SK-N-SH treated with all-trans-retinoic acid at 6 μM for 48 hours (cell line): Measurements from ENCODE around the gene SYNRG.

Experiments
- ATAC-seq: fragments of 200-7000 bp; cut with Tn5 transposase; 3 replicates; pipeline ENCODE4 v1.9.1; 2020; ENCODE audit warnings: mild to moderate bottlenecking, moderate library complexity
- ARNTL ChIP-seq: fragments of 450-650 bp; formaldehyde crosslinking; IDR thresholded peaks from 2 replicates; pipeline ENCODE4 v1.5.0; 2020; ENCODE audit warnings: low read depth, mild to moderate bottlenecking, moderate library complexity, borderline replicate concordance
- BACH2 ChIP-seq: fragments of 250-450 bp; sonication (Bioruptor Pico); IDR thresholded peaks from 2 replicates; pipeline ENCODE4 v1.9.0; 2021; ENCODE audit warnings: mild to moderate bottlenecking, borderline replicate concordance
- CREB5 ChIP-seq: fragments of 250-450 bp; sonication (Bioruptor Pico); IDR thresholded peaks from 2 replicates; pipeline ENCODE4 v1.5.1; 2020; ENCODE audit warnings: low read depth, mild to moderate bottlenecking, moderate library complexity
- CSDC2 ChIP-seq: fragments of 250-450 bp; sonication (Bioruptor Pico); IDR thresholded peaks from 2 replicates; pipeline ENCODE4 v1.5.0; 2020; ENCODE audit warnings: mild to moderate bottlenecking, moderate library complexity
- CSRNP3 ChIP-seq: fragments of 250-450 bp; sonication (Bioruptor Pico); IDR thresholded peaks from 2 replicates; pipeline ENCODE4 v1.5.1; 2021; ENCODE audit warnings: mild to moderate bottlenecking, moderate library complexity
- ESRRG ChIP-seq: fragments of 250-450 bp; sonication (Bioruptor Pico); IDR thresholded peaks from 2 replicates; pipeline ENCODE4 v1.6.1; 2021; ENCODE audit warnings: mild to moderate bottlenecking
- GLIS3 ChIP-seq: fragments of 250-450 bp; sonication (Bioruptor Pico); IDR thresholded peaks from 2 replicates; pipeline ENCODE4 v1.5.0; 2020; ENCODE audit warnings: mild to moderate bottlenecking, moderate library complexity
- ISL1 ChIP-seq: fragments of 250-450 bp; sonication (Bioruptor Pico); IDR thresholded peaks from 2 replicates; pipeline ENCODE4 v2.1.2; 2022; ENCODE audit warnings: mild to moderate bottlenecking, moderate library complexity
- OSR1 ChIP-seq: fragments of 250-450 bp; sonication (Bioruptor Pico); IDR thresholded peaks from 2 replicates; pipeline ENCODE4 v1.8.0; 2022; ENCODE audit warnings: moderate library complexity, mild to moderate bottlenecking, inconsistent platforms
- PPARA ChIP-seq: fragments of 250-450 bp; sonication (Bioruptor Pico); IDR thresholded peaks from 2 replicates; pipeline ENCODE4 v1.5.0; 2020; ENCODE audit warnings: mild to moderate bottlenecking, borderline replicate concordance
- RARB ChIP-seq: fragments of 250-450 bp; sonication (Bioruptor Pico); IDR thresholded peaks from 2 replicates; pipeline ENCODE4 v1.8.0; 2021; ENCODE audit warnings: mild to moderate bottlenecking, moderate library complexity
- SNAI2 ChIP-seq: fragments of 250-450 bp; sonication (Bioruptor Pico); IDR thresholded peaks from 2 replicates; pipeline ENCODE4 v1.5.0; 2020; ENCODE audit warnings: mild to moderate bottlenecking, moderate library complexity
- TCF4 ChIP-seq: fragments of 250-450 bp; sonication (Bioruptor Pico); IDR thresholded peaks from 2 replicates; pipeline ENCODE4 v1.8.0; 2021; ENCODE audit warnings: mild to moderate bottlenecking, moderate library complexity, borderline replicate concordance
- TOX ChIP-seq: fragments of 250-450 bp; sonication (Bioruptor Pico); IDR thresholded peaks from 2 replicates; pipeline ENCODE4 v1.8.0; 2021; ENCODE audit warnings: mild to moderate bottlenecking, moderate library complexity, borderline replicate concordance
- TSHZ2 ChIP-seq: fragments of 250-450 bp; sonication (Bioruptor Pico); IDR thresholded peaks from 2 replicates; pipeline ENCODE4 v1.5.0; 2020; ENCODE audit warnings: mild to moderate bottlenecking, moderate library complexity
- ZC3H10 ChIP-seq: fragments of 250-450 bp; sonication (Bioruptor Pico); IDR thresholded peaks from 2 replicates; pipeline ENCODE4 v1.5.1; 2021; ENCODE audit warnings: mild to moderate bottlenecking, moderate library complexity
- ZFP3 ChIP-seq: fragments of 250-450 bp; sonication (Bioruptor Pico); IDR thresholded peaks from 2 replicates; pipeline ENCODE4 v1.5.0; 2020; ENCODE audit warnings: mild to moderate bottlenecking, moderate library complexity
- ZFP30 ChIP-seq: fragments of 450-650 bp; formaldehyde crosslinking; IDR thresholded peaks from 2 replicates; pipeline ENCODE4 v1.5.0; 2022; ENCODE audit warnings: mild to moderate bottlenecking, moderate library complexity
- ZNF565 ChIP-seq: fragments of 450-650 bp; formaldehyde crosslinking; conservative IDR thresholded peaks from 2 replicates; pipeline ENCODE4 v1.5.0; 2020; ENCODE audit warnings: low read depth, mild to moderate bottlenecking, moderate library complexity
- ZNF70 ChIP-seq: fragments of 450-650 bp; formaldehyde crosslinking; IDR thresholded peaks from 2 replicates; pipeline ENCODE4 v1.5.0; 2020; ENCODE audit warnings: mild to moderate bottlenecking, moderate library complexity
- ZNF8 ChIP-seq: fragments of 450-650 bp; formaldehyde crosslinking; IDR thresholded peaks from 2 replicates; pipeline ENCODE4 v1.5.0; 2020; ENCODE audit warnings: mild to moderate bottlenecking, moderate library complexity
- TF ChIP-seq, protein P1 (sequence below): fragments of 250-450 bp; sonication (Bioruptor Pico); IDR thresholded peaks from 2 replicates; pipeline ENCODE4 v1.8.0; 2021; ENCODE audit warnings: low read depth, mild to moderate bottlenecking, moderate library complexity, borderline replicate concordance
- TF ChIP-seq, protein P2 (sequence below): fragments of 250-450 bp; sonication (Bioruptor Pico); IDR thresholded peaks from 2 replicates; pipeline ENCODE4 v1.8.0; 2020; ENCODE audit warnings: mild to moderate bottlenecking, moderate library complexity, borderline replicate concordance

Gene SYNRG

DNA sequence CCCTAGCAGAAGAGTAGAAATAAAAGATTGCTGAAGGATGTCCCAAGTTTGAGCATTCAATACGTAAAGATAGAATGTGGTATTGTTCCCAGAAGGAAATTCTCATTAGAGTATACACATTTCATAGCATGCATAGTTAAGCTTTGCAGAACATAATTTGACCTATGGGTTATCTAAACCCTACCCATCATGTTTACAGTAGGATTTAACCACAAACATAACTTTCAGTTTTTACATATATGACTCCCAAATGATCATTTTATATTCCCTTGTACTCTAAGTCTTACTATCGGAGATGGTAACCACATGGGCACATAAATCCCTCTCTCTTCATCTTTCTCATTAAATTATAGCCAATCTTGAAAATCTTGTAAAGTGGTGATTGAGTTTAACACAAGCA, 50.9 kb downstream of the SYNRG start:
- TF ChIP-seq BACH2 (CRISPR knock-in tag) = no peak
- TF ChIP-seq, protein P1, sequence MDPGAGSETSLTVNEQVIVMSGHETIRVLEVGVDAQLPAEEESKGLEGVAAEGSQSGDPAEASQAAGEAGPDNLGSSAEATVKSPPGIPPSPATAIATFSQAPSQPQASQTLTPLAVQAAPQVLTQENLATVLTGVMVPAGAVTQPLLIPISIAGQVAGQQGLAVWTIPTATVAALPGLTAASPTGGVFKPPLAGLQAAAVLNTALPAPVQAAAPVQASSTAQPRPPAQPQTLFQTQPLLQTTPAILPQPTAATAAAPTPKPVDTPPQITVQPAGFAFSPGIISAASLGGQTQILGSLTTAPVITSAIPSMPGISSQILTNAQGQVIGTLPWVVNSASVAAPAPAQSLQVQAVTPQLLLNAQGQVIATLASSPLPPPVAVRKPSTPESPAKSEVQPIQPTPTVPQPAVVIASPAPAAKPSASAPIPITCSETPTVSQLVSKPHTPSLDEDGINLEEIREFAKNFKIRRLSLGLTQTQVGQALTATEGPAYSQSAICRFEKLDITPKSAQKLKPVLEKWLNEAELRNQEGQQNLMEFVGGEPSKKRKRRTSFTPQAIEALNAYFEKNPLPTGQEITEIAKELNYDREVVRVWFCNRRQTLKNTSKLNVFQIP (CRISPR knock-in tag) = no peak
- TF ChIP-seq CREB5 = no peak
- TF ChIP-seq ZNF565 (CRISPR knock-in tag) = no peak
- no peak for TF ChIP-seq ZC3H10 (CRISPR knock-in tag)
- no peak for TF ChIP-seq TOX (CRISPR knock-in tag)
- TF ChIP-seq RARB (CRISPR knock-in tag) = no peak
- no peak for TF ChIP-seq ZFP30 (CRISPR knock-in tag)
- TF ChIP-seq ESRRG (CRISPR knock-in tag) = no peak
- no peak for TF ChIP-seq ARNTL (CRISPR knock-in tag)
- no peak for TF ChIP-seq TSHZ2
- no peak for TF ChIP-seq PPARA
- TF ChIP-seq CSRNP3 = no peak
- no peak for TF ChIP-seq ZNF8 (CRISPR knock-in tag)
- no peak for TF ChIP-seq OSR1 (CRISPR knock-in tag)
- no peak for TF ChIP-seq GLIS3 (CRISPR knock-in tag)
- ATAC-seq = no peak

DNA sequence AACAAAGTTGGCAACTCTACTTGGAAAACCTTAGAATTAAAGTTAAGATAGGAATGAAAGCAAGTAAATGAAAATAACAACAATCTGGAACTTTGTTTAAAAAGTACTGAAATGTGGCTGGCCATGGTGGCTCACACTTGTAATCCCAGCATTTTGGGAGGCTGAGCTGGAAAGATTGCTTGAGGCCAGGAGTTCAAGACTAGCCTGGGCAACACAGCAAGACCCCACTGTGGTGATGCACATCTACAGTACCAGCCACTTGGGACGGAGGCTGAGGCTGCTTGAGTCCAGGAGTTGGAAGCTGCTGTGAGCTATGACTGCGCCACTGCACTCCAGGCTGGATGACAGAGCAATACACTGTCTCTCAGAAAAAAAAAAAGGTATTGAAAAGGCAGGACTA, 51.7 kb downstream of the SYNRG start:
- no peak for ATAC-seq
- TF ChIP-seq, protein P1 (CRISPR knock-in tag) = no peak
- TF ChIP-seq ARNTL (CRISPR knock-in tag) (no peak), GLIS3 (CRISPR knock-in tag) (no peak), CREB5 (no peak), TCF4 (no peak), OSR1 (CRISPR knock-in tag) (no peak), ESRRG (CRISPR knock-in tag) (no peak), BACH2 (CRISPR knock-in tag) (no peak), SNAI2 (CRISPR knock-in tag) (no peak), ZNF70 (no peak), ISL1 (CRISPR knock-in tag) (no peak), CSDC2 (no peak), TSHZ2 (no peak), RARB (CRISPR knock-in tag) (no peak), ZNF565 (CRISPR knock-in tag) (no peak), ZNF8 (CRISPR knock-in tag) (no peak), ZFP3 (CRISPR knock-in tag) (no peak), ZFP30 (CRISPR knock-in tag) (no peak), PPARA (no peak)
- TF ChIP-seq, protein P2, sequence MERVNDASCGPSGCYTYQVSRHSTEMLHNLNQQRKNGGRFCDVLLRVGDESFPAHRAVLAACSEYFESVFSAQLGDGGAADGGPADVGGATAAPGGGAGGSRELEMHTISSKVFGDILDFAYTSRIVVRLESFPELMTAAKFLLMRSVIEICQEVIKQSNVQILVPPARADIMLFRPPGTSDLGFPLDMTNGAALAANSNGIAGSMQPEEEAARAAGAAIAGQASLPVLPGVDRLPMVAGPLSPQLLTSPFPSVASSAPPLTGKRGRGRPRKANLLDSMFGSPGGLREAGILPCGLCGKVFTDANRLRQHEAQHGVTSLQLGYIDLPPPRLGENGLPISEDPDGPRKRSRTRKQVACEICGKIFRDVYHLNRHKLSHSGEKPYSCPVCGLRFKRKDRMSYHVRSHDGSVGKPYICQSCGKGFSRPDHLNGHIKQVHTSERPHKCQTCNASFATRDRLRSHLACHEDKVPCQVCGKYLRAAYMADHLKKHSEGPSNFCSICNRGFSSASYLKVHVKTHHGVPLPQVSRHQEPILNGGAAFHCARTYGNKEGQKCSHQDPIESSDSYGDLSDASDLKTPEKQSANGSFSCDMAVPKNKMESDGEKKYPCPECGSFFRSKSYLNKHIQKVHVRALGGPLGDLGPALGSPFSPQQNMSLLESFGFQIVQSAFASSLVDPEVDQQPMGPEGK (CRISPR knock-in tag) = no peak
